Measurements from ENCODE around the gene RBAK.

DNA sequence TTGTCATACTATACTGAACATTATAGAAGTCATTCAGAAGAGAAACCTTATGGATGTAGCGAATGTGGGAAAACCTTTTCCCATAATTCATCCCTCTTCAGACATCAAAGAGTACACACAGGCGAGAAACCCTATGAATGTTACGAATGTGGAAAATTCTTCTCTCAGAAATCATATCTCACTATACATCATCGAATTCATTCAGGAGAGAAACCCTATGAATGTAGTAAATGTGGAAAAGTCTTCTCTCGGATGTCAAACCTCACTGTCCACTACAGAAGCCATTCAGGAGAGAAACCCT is 19.4 kb downstream of the RBAK start:
- TF ChIP-seq, protein P1, sequence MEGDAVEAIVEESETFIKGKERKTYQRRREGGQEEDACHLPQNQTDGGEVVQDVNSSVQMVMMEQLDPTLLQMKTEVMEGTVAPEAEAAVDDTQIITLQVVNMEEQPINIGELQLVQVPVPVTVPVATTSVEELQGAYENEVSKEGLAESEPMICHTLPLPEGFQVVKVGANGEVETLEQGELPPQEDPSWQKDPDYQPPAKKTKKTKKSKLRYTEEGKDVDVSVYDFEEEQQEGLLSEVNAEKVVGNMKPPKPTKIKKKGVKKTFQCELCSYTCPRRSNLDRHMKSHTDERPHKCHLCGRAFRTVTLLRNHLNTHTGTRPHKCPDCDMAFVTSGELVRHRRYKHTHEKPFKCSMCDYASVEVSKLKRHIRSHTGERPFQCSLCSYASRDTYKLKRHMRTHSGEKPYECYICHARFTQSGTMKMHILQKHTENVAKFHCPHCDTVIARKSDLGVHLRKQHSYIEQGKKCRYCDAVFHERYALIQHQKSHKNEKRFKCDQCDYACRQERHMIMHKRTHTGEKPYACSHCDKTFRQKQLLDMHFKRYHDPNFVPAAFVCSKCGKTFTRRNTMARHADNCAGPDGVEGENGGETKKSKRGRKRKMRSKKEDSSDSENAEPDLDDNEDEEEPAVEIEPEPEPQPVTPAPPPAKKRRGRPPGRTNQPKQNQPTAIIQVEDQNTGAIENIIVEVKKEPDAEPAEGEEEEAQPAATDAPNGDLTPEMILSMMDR (IDR thresholded peaks at IDR 0.05; ENCODE audit: low read length): no peak
- no peak for TF ChIP-seq EZH2 (IDR thresholded peaks at IDR 0.05; ENCODE audit: borderline replicate concordance, low read length)
